Measurements from ENCODE around the gene PCDH20.
"Not testable (repeated sequence)": the region's sequence is repeated elsewhere in the genome, so short reads cannot be mapped to it uniquely, and the experiment has no call there.

Gene PCDH20

GRCh38 chr13:61370520-61370919, 45.1 kb downstream of the PCDH20 start:
- no peak overlapping the region for H3K4me2 ChIP-seq (ENCODE audit: low read length)
- H3K27me3 ChIP-seq (ENCODE audit: control insufficient read depth, insufficient read depth, low read length), result no peaks in the 10 kb centered on the region
- no peak overlapping the region for H3K27ac ChIP-seq
- H3K4me3 ChIP-seq (ENCODE audit: low read depth, low read length), result no peak overlapping the region
- H3K9ac ChIP-seq, result no peak overlapping the region
- no peaks in the 10 kb centered on the region for H3K79me2 ChIP-seq
- H3K9me3 ChIP-seq (ENCODE audit: control insufficient read depth, low read length), result no peaks in the 10 kb centered on the region
- no peaks in the 10 kb centered on the region for H3K36me3 ChIP-seq (ENCODE audit: control insufficient read depth, insufficient read depth, low read length)
- H2AFZ ChIP-seq, result no peak overlapping the region
- H3K4me1 ChIP-seq, result no peaks in the 10 kb centered on the region
- TF ChIP-seq CTCF (IDR thresholded peaks at IDR 0.05), result no peak

GRCh38 chr13:61364690-61365089, 51.0 kb downstream of the PCDH20 start:
- H3K9ac ChIP-seq; H3K9me3 ChIP-seq (ENCODE audit: control insufficient read depth, low read length); H2AFZ ChIP-seq; H3K27me3 ChIP-seq (ENCODE audit: control insufficient read depth, insufficient read depth, low read length); H3K27ac ChIP-seq; H3K79me2 ChIP-seq; H3K36me3 ChIP-seq (ENCODE audit: control insufficient read depth, insufficient read depth, low read length); H3K4me2 ChIP-seq (ENCODE audit: low read length); H3K4me3 ChIP-seq (ENCODE audit: low read depth, low read length); H3K4me1 ChIP-seq: not testable (repeated sequence)

GRCh38 chr13:61362522-61362921, 53.1 kb downstream of the PCDH20 start:
- Histone ChIP-seq H3K4me3 (ENCODE audit: low read depth, low read length) (no peak overlapping the region), H3K27me3 (ENCODE audit: control insufficient read depth, insufficient read depth, low read length) (no peaks in the 10 kb centered on the region), H3K4me1 (no peaks in the 10 kb centered on the region), H3K79me2 (no peaks in the 10 kb centered on the region), H3K9ac (no peak overlapping the region), H2AFZ (no peak overlapping the region), H3K36me3 (ENCODE audit: control insufficient read depth, insufficient read depth, low read length) (no peaks in the 10 kb centered on the region), H3K9me3 (ENCODE audit: control insufficient read depth, low read length) (no peaks in the 10 kb centered on the region), H3K27ac (no peak overlapping the region), H3K4me2 (ENCODE audit: low read length) (no peak overlapping the region)
- no peak for TF ChIP-seq CTCF (IDR thresholded peaks at IDR 0.05)

All from parathyroid adenoma (tissue), 2 donors.